Upper lobe of left lung (tissue), 4 donors: ENCODE results near the gene RASGRP4.

Source experiments
- CTCF ChIP-seq, 6 experiments: fragments of 450-650 bp in 4 of 6; fragments of 200-600 bp in 2 of 6; sonication (generic) in 2 of 6; IDR thresholded peaks; one replicate each; pipeline ENCODE4 v1.5.1; 2016 to 2019; ENCODE audit warnings: antibody characterized with exemption in 6 of 6
- EP300 ChIP-seq, 4 donors: sonication (generic); formaldehyde crosslinking; IDR thresholded peaks; one replicate each; pipeline ENCODE4 v1.5.1; 2017; ENCODE audit warnings: antibody characterized with exemption in 4 of 4, control low read depth in 2 of 4
- POLR2A ChIP-seq, 4 donors: fragments of 450-650 bp; IDR thresholded peaks; one replicate each; pipeline ENCODE4 v1.5.1; 2016 to 2017; ENCODE audit warnings: antibody characterized with exemption in 4 of 4, mild to moderate bottlenecking in 2 of 4
- POLR2AphosphoS5 ChIP-seq, 2 donors: sonication (generic); formaldehyde crosslinking; IDR thresholded peaks; one replicate each; pipeline ENCODE4 v1.5.1; 2017; ENCODE audit warnings: antibody characterized with exemption in 2 of 2

DNA sequence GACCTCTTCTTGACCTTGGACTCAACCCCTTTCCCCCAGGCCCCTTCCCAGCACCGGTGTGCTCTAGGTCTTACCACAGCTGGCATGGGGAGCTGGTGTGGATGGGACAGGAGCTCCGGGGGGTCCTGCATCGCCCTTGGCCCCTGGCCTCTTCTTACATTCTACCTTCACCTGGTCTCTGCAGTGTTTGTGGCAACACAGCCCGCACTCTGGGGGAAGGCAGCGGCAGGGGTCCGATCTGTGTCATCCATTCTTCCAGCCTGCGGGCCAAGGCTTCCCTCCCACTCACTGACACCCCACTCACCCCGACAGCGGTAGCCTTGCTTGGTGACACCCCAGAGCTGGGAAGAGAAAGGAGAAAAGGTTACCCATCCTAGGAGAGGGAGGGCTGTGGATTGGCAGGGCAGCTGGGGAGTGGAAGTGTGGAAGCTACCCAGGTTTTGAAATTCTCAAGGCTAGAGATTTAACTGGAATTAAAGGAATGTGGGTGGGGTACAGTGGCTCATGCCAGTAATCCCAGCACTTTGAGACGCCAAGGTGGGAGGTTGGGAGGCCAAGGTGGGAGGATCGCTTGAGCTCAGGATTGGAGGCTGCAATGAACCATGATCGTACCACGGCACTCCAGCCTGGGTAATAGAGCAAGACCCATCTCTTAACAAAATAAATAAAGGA is 14.8 kb downstream of the RASGRP4 start:
- no peak for TF ChIP-seq POLR2A (IDR thresholded peaks at IDR 0.05)
- TF ChIP-seq CTCF (IDR thresholded peaks at IDR 0.05) = no peak
- no peak for TF ChIP-seq POLR2AphosphoS5 (IDR thresholded peaks at IDR 0.05)
- TF ChIP-seq EP300 (IDR thresholded peaks at IDR 0.05) = no peak
